ENCODE results near the gene DEFB132. TPM values are rescaled to one million over a fixed set of nuclear protein-coding genes. Genes with fewer than 3 reads are reported as not detected.

The DEFB132 gene
- total and polyA plus RNA-seq, 9 of the 15 experiments (the other 6 are each of a cell fraction or from before 2014, with no cell fraction given) = not detected

- TF ChIP-seq MYC (IDR thresholded peaks at IDR 0.05; ENCODE audit: low read depth, low read length) (0 out of 2 replicates have a peak, but pooled peaks have one; percentile 36), MYC (CRISPR knock-in tag; IDR thresholded peaks at IDR 0.05; ENCODE audit: borderline replicate concordance, low read depth) (no peak), KLF1 (tag; IDR thresholded peaks at IDR 0.05) (no peak), ZBTB11 (CRISPR knock-in tag; IDR thresholded peaks at IDR 0.05) (no peak), JUND (IDR thresholded peaks at IDR 0.05; ENCODE audit: borderline replicate concordance, low read depth, low read length) (0 out of 2 replicates have a peak, but pooled peaks have one; percentile 38), JUND (tag; IDR thresholded peaks at IDR 0.05; ENCODE audit: borderline replicate concordance, low read depth, low read length) (no peak), FOSL1 (tag; conservative IDR thresholded peaks at IDR 0.05) (0 out of 2 replicates have a peak, but pooled peaks have one; percentile 14), TCF7L2 (IDR thresholded peaks at IDR 0.05; ENCODE audit: low read depth, low read length) (no peak), SMC3 (conservative IDR thresholded peaks at IDR 0.05; ENCODE audit: insufficient read depth, low read depth, low read length) (peak; percentile 38; the same call in 1 of the 2 replicates)
These were observed 48.5 kb upstream of the DEFB132 start (continued) for GRCh38 chr20:208942-209566.
